Skeletal muscle tissue (tissue), 4 donors: ENCODE data around the gene TRIM2. TPM values are rescaled to one million over a fixed set of nuclear protein-coding genes. Genes with fewer than 3 reads are reported as not detected.

Experiments used
- H3K27ac ChIP-seq: one replicate; pipeline ENCODE4 v1.7.0; 2013; ENCODE audit warnings: mild to moderate bottlenecking, low read depth, low read length, inconsistent platforms
- H3K27me3 ChIP-seq, 3 donors: one replicate each; pipeline ENCODE4 v1.7.0; 2013; ENCODE audit warnings: low read length in 3 of 3; ENCODE audit not compliant: control insufficient read depth in 3 of 3, insufficient read depth in 3 of 3
- H3K36me3 ChIP-seq, 3 donors: one replicate each; pipeline ENCODE4 v1.7.0; 2013; ENCODE audit warnings: low read length in 3 of 3; ENCODE audit not compliant: control insufficient read depth in 3 of 3, insufficient read depth in 3 of 3
- H3K4me1 ChIP-seq, 3 donors: one replicate each; pipeline ENCODE4 v1.7.0; 2013; ENCODE audit warnings: low read length in 3 of 3, mild to moderate bottlenecking in 3 of 3; ENCODE audit not compliant: control insufficient read depth in 3 of 3, insufficient read depth in 3 of 3
- H3K4me3 ChIP-seq, 3 donors: one replicate each; pipeline ENCODE4 v1.7.0; 2013; ENCODE audit warnings: low read length in 3 of 3
- H3K9ac ChIP-seq, 3 donors: one replicate each; pipeline ENCODE4 v1.7.0; 2013; ENCODE audit warnings: low read length in 3 of 3, mild to moderate bottlenecking in 3 of 3, moderate library complexity in 2 of 3, low read depth in 1 of 3
- H3K9me3 ChIP-seq, 3 donors: one replicate each; pipeline ENCODE4 v1.7.0; 2013; ENCODE audit warnings: low read length in 3 of 3; ENCODE audit not compliant: control insufficient read depth in 3 of 3
- total RNA-seq: library from RNA; depleted of rRNA; stranded (reverse); fragments of >200 nt; gene quantifications from one replicate; pipeline ENCODE4 v1.2.3, GENCODE V29; 2014
- donor health status: Osteomylitis.

Gene TRIM2
- total RNA-seq, 1 donor from 2014 or later, result 21.4 TPM

DNA sequence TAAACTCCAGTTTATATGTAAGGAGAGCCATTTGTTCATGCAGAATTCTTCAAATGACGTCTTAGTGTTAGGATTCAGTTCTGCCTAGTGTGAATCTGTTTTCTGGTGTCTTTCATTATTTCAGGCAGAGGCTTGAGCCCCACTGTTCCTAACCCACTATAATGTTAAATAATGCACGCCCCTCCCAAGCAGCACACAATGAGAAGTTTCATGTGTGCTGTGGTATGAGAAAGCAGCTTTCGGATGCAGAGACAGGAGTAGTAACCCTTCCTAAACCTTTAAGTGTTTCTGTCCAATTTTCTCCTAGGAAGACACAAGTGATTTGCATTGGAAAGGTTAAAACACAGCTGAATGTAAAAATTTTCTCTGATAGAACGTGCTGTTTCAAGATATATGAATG, 54.5 kb downstream of the TRIM2 start:
- no peaks in the 10 kb centered on the region for H3K4me1 ChIP-seq
- H3K36me3 ChIP-seq, result no peaks in the 10 kb centered on the region
- H3K27ac ChIP-seq, result no peak overlapping the region
- no peaks in the 10 kb centered on the region for H3K27me3 ChIP-seq
- no peak overlapping the region for H3K4me3 ChIP-seq
- no peaks in the 10 kb centered on the region for H3K9me3 ChIP-seq
- no peak overlapping the region for H3K9ac ChIP-seq

DNA sequence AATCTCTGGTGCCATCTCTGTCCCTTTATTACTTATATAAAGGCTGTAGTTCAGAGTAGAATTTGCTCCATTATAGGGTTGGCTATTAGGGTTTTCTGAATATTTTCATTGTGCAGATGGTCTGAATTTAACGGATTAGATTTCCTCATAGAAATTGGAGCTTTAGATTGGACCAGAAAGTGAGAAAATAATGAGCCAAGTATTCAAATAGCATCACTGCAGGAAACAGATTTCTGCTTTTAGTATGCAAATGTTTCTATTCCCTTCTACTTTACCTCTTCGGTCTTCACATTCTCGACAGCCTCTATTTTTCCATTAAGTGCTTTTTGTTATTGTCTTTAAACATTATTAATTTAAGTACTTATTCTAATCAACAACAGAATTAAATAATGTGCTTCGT, 55.4 kb downstream of the TRIM2 start:
- Histone ChIP-seq H3K4me1 (no peaks in the 10 kb centered on the region), H3K9me3 (no peaks in the 10 kb centered on the region), H3K36me3 (no peaks in the 10 kb centered on the region), H3K4me3 (no peak overlapping the region), H3K27me3 (no peaks in the 10 kb centered on the region), H3K9ac (no peak overlapping the region), H3K27ac (no peak overlapping the region)

DNA sequence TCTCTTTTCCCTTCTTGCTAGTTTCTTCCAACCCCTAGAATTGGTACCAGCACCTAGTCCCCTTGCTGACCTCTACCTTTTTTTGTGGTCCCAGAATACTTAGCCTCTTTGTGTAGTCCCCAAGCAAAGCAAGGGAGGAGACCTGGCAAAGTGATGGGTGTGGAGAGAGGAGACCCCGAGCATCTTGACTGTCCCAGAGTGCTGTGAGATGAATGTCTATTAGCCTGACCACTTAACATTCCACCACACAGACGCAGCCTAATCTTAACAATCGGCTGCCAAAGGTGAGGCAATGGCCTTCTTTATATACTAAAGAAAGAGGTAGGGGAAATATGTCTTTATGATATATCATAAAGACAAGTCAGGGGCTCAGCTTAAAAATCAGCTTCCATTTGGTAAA, 55.9 kb downstream of the TRIM2 start:
- H3K27me3 ChIP-seq, result no peaks in the 10 kb centered on the region
- no peak overlapping the region for H3K4me3 ChIP-seq
- no peaks in the 10 kb centered on the region for H3K36me3 ChIP-seq
- no peaks in the 10 kb centered on the region for H3K9me3 ChIP-seq
- H3K9ac ChIP-seq, result no peak overlapping the region
- no peak overlapping the region for H3K27ac ChIP-seq
- no peaks in the 10 kb centered on the region for H3K4me1 ChIP-seq

DNA sequence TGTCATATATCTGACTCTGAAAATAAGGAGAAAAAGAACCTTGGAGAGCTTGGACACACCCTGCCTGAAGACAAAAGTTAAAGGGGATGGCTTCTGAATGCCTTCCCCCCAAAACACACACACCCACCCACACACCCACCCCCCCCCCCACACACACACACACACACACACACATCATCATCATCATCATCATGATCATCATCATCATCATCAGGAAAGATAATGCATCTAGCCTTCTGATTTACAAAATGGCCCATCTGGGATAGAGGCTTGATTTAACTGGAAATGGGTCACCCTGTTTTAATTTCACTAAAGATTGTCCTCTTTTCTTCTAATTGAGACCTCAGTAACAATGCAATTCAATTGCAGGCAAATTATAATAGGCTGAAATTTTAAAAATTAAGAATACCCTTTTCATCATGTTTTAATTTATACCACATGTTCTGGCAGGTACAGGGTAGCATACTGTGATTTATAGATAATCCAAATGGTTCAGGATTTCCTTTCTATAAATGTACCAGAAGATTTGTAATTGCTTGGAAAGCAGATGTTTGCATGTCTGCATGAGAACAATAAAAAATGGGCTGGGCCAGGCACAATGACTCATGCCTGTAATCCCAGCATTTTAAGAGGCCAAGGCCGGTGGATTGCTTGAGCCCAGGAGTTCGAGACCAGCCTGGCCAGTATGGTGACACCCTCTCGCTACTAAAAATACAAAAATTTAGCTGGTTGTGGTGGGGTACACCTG, 56.5 kb downstream of the TRIM2 start:
- H3K9me3 ChIP-seq, result no peaks in the 10 kb centered on the region
- H3K4me3 ChIP-seq, result no peak overlapping the region
- no peaks in the 10 kb centered on the region for H3K27me3 ChIP-seq
- H3K27ac ChIP-seq, result no peak overlapping the region
- H3K36me3 ChIP-seq, result no peaks in the 10 kb centered on the region
- no peaks in the 10 kb centered on the region for H3K4me1 ChIP-seq
- no peak overlapping the region for H3K9ac ChIP-seq

DNA sequence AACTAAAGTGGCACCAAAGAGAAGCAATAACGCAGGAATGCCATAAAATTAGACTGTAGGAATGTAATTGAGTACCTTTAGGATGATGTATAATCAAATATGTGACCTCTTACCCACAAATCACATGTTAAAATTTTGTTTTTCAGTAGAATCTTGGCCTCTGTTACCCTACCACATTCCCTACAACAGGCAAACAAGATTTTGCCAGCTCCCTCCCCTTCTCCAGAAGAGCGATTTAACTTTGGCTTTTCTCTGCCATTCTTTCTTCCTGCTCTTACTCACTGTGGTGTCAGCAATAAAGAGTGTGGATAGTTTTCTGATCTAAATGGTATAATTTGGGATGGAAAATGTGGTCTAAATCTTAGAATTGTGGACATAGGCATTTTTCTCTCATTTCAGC, 57.2 kb downstream of the TRIM2 start:
- no peak overlapping the region for H3K27ac ChIP-seq
- H3K36me3 ChIP-seq, result no peaks in the 10 kb centered on the region
- no peak overlapping the region for H3K9ac ChIP-seq
- no peak overlapping the region for H3K4me3 ChIP-seq
- no peaks in the 10 kb centered on the region for H3K9me3 ChIP-seq
- H3K27me3 ChIP-seq, result no peaks in the 10 kb centered on the region
- no peaks in the 10 kb centered on the region for H3K4me1 ChIP-seq

DNA sequence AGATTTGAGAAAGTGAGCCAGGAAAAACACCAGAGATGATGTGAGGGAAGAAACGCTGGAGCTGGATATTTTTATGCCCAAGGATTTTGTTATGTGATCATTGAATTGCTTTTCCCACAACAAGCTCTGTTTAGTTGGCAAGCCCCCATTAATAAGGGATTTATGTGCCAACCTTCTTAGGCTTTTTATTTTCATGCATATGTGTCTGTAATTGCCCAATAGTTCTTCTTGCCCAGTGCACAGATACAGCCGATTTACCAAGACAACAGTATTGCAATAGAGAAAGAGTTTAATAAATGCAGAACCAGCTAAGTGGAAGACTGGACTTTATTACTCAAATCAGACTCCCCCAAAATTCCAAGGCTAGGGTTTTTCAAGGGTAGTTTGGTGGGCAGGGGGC, 57.7 kb downstream of the TRIM2 start:
- Histone ChIP-seq H3K9me3 (no peaks in the 10 kb centered on the region), H3K9ac (no peak overlapping the region), H3K4me1 (no peaks in the 10 kb centered on the region), H3K27ac (no peak overlapping the region), H3K36me3 (no peaks in the 10 kb centered on the region), H3K27me3 (no peaks in the 10 kb centered on the region), H3K4me3 (no peak overlapping the region)

DNA sequence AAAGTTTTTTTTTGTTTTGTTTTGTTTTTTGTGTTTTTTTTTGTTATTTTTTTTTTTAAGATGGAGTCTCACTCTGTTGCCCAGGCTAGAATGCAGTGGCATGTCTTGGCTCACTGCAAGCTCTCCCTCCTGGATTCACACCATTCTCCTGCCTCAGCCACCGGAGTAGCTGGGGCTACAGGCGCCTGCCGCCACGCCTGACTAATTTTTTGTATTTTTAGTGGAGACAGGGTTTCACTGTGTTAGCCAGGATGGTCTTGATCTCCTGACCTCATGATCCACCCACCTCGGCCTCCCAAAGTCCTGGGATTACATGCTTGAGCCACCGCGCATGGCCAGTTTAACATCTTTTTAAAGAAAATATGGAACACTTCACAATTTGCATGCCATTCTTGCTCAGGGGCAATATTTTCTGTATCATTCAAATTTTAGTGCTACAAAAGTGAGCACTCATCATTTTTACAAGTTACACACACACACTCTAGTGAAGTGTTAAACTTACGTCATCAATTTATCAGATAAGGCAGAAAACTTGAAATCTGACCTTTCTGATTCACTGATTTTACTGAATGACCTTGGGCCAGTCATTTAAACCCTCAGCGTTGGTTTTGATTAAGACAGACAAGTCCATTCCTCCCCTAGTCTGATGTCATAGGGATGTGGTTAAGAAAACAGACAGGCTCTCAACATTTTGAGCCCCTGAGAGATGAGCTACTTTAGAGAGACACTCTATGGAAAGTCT, 61.2 kb downstream of the TRIM2 start:
- no peaks in the 10 kb centered on the region for H3K4me1 ChIP-seq
- no peak overlapping the region for H3K9ac ChIP-seq

DNA sequence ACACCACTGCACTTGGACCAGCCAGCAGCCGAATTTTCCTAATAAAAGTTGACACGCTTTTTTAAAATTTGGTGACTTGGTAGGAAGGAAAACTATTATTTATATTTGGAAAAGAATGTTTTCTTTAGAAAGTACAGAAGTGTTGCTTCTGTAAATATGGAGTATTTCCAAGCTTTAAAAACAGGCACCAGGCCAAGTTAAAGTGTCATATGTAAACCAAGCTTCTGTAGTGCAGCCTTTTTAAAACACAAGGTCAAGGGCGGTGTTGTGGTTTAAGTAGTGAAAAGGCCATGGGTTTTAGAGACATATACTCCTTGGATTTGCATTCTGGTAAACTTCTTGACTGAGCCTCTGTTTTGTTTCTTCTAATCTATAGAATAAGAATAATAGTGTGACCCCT, 62.7 kb downstream of the TRIM2 start:
- Histone ChIP-seq H3K9me3 (no peaks in the 10 kb centered on the region), H3K36me3 (peaks cover 0 to 5% (median 2%) of the 10 kb centered on the region in 3 donors), H3K9ac (no peak overlapping the region), H3K4me3 (no peak overlapping the region), H3K27me3 (no peaks in the 10 kb centered on the region), H3K4me1 (no peaks in the 10 kb centered on the region), H3K27ac (no peak overlapping the region)

More for the DNA sequence above, 61.2 kb downstream of the TRIM2 start:
- no peaks in the 10 kb centered on the region for H3K27me3 ChIP-seq
- H3K9me3 ChIP-seq, result no peaks in the 10 kb centered on the region
- H3K36me3 ChIP-seq, result peaks cover 0 to 5% (median 0%) of the 10 kb centered on the region in 3 donors
- H3K27ac ChIP-seq, result no peak overlapping the region
- H3K4me3 ChIP-seq, result no peak overlapping the region

DNA sequence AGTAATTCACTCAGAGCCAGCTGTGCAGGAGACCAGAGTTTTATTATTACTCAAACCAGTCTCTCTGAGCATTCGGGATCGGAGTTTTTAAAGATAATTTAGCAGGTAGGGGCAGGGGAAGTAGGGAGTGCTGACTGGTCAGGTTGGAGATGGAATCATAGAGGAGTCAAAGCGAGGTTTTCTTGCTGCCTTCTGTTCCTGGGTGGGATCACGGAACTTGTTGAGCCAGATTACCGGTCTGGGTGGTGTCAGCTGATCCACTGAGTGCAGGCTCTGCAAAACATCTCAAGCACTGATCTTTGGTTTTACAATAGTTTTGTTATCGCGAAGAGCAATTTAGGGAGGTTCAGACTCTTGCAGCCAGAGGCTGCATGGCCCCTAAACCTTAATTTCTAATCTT, 63.6 kb downstream of the TRIM2 start:
- Histone ChIP-seq H3K9ac (no peak overlapping the region), H3K4me1 (no peaks in the 10 kb centered on the region), H3K9me3 (no peaks in the 10 kb centered on the region), H3K27me3 (no peaks in the 10 kb centered on the region), H3K36me3 (peaks cover 0 to 5% (median 2%) of the 10 kb centered on the region in 3 donors), H3K27ac (no peak overlapping the region), H3K4me3 (no peak overlapping the region)

DNA sequence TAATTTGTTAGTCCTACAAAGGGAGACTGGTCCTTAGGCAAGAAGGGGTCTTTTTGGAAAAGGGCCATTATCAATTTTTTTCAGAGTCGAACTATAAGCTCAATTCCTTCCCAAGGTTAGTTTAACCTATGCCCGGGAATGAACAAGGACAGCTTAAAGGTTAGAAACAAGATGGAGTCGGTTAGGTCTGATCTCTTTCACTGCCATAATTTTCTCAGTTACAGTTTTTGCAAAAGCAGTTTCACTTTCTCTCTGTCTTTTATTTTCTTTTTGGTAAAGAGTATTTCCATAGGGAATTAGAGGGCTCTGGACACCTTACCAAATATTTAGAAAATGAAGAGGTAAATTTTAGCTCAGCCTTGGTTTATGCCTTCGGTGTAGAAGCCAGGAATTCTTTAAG, 64.1 kb downstream of the TRIM2 start:
- Histone ChIP-seq H3K27ac (no peak overlapping the region), H3K4me3 (no peak overlapping the region), H3K9ac (no peak overlapping the region), H3K9me3 (no peaks in the 10 kb centered on the region), H3K4me1 (no peaks in the 10 kb centered on the region), H3K27me3 (no peaks in the 10 kb centered on the region), H3K36me3 (peaks cover 0 to 5% (median 2%) of the 10 kb centered on the region in 3 donors)
